IMR-90 (cell line): ENCODE results near the gene ELOB. TPM values are rescaled to one million over a fixed set of nuclear protein-coding genes. Genes with fewer than 3 reads are reported as not detected.

ENCODE experiments used
- ATAC-seq: fragments of 200-7000 bp; cut with Tn5 transposase; 2 replicates; pipeline ENCODE4 v1.9.1; 2020; ENCODE audit warnings: low read depth, mild to moderate bottlenecking, moderate library complexity
- BruUV-seq: library from RNA; stranded (reverse); fragments of 400-500 nt; replicated peaks from 2 replicates; lab custom pipeline; 2021; lab: Mats Ljungman, UMichigan
- CTCF ChIA-PET: fragments of 300-600 bp; formaldehyde crosslinking; extraction: SDS; loops from one replicate; lab custom pipeline; 2021; ENCODE audit warnings: antibody characterized with exemption; lab: Yijun Ruan, JAX
- POLR2A ChIA-PET: fragments of 300-600 bp; sonication (Branson Sonifier 250); formaldehyde crosslinking; loops from one replicate; lab custom pipeline; 2022; ENCODE audit warnings: antibody characterized with exemption; ENCODE audit not compliant: unreplicated experiment; lab: Charles Lee
- DNase-seq: peaks from one replicate; pipeline ENCODE4 v3.0.0; 2013
- H2AFZ ChIP-seq: replicated peaks from 2 replicates; pipeline ENCODE3; 2013; ENCODE audit warnings: low read length, mild to moderate bottlenecking; ENCODE audit not compliant: poor library complexity
- H2AK5ac ChIP-seq: 2 replicates; pipeline ENCODE4 v1.6.1; 2013; ENCODE audit warnings: low read depth, low read length, inconsistent platforms
- H2AK9ac ChIP-seq: replicated peaks from 2 replicates; pipeline ENCODE3; 2013; ENCODE audit warnings: mild to moderate bottlenecking, low read depth, low read length, moderate library complexity; ENCODE audit not compliant: poor library complexity
- H2BK120ac ChIP-seq: 2 replicates; pipeline ENCODE4 v1.6.1; 2013; ENCODE audit warnings: low read depth, low read length, inconsistent platforms
- H2BK15ac ChIP-seq: 3 replicates; pipeline ENCODE4 v1.6.1; 2013; ENCODE audit warnings: low read depth, low read length, inconsistent platforms
- H2BK20ac ChIP-seq: 2 replicates; pipeline ENCODE4 v1.6.1; 2013; ENCODE audit warnings: low read depth, mild to moderate bottlenecking, inconsistent platforms, low read length, moderate library complexity
- H2BK5ac ChIP-seq: 2 replicates; pipeline ENCODE4 v1.6.1; 2013; ENCODE audit warnings: mild to moderate bottlenecking, low read depth, low read length, inconsistent platforms; ENCODE audit not compliant: poor library complexity, severe bottlenecking
- H3K14ac ChIP-seq: replicated peaks from 2 replicates; pipeline ENCODE4 v1.6.1; 2013; ENCODE audit warnings: low read depth, low read length, inconsistent platforms
- H3K18ac ChIP-seq: 2 replicates; pipeline ENCODE4 v1.6.1; 2013; ENCODE audit warnings: low read depth, low read length, control low read depth
- H3K23ac ChIP-seq: 2 replicates; pipeline ENCODE4 v1.6.1; 2013; ENCODE audit warnings: low read depth, low read length, inconsistent platforms
- H3K27ac ChIP-seq: 2 replicates; pipeline ENCODE4 v1.5.1; 2013; ENCODE audit warnings: mild to moderate bottlenecking, control low read depth, low read length; ENCODE audit not compliant: insufficient read depth
- H3K27me3 ChIP-seq: 2 replicates; pipeline ENCODE4 v1.6.1; 2013; ENCODE audit warnings: low read length; ENCODE audit not compliant: control insufficient read depth, insufficient read depth
- H3K36me3 ChIP-seq: 2 replicates; pipeline ENCODE4 v1.6.1; 2013; ENCODE audit warnings: low read length, mixed read lengths; ENCODE audit not compliant: control insufficient read depth, insufficient read depth
- H3K4ac ChIP-seq: 2 replicates; pipeline ENCODE4 v1.6.1; 2013; ENCODE audit warnings: low read depth, low read length, inconsistent platforms
- H3K4me1 ChIP-seq: 2 replicates; pipeline ENCODE4 v1.6.1; 2013; ENCODE audit warnings: low read length, mixed read lengths; ENCODE audit not compliant: control insufficient read depth, insufficient read depth
- H3K4me2 ChIP-seq: 2 replicates; pipeline ENCODE4 v1.6.1; 2013; ENCODE audit warnings: low read depth, mild to moderate bottlenecking, control low read depth, low read length, moderate library complexity
- H3K4me3 ChIP-seq: 2 replicates; pipeline ENCODE4 v1.5.1; 2013; ENCODE audit warnings: low read depth, mild to moderate bottlenecking, control low read depth, low read length, moderate library complexity; ENCODE audit not compliant: insufficient read depth
- H3K56ac ChIP-seq: 2 replicates; pipeline ENCODE4 v1.6.1; 2013; ENCODE audit warnings: low read length, inconsistent platforms; ENCODE audit not compliant: insufficient read depth; ENCODE audit errors: extremely low read depth
- H3K79me1 ChIP-seq, 2 experiments: 2 replicates each; pipeline ENCODE4 v1.6.1; 2013; ENCODE audit warnings: low read length in 2 of 2, inconsistent platforms in 1 of 2, low read depth in 1 of 2
- H3K9ac ChIP-seq: 2 replicates; pipeline ENCODE4 v1.6.1; 2013; ENCODE audit warnings: low read depth, low read length, control low read depth
- H3K9me1 ChIP-seq: 2 replicates; pipeline ENCODE4 v1.6.1; 2013; ENCODE audit warnings: low read length, inconsistent platforms; ENCODE audit not compliant: insufficient read depth
- H3K9me3 ChIP-seq: 2 replicates; pipeline ENCODE4 v1.6.1; 2013; ENCODE audit warnings: low read length; ENCODE audit not compliant: control insufficient read depth, insufficient read depth
- H4K20me1 ChIP-seq: 2 replicates; pipeline ENCODE4 v1.6.1; 2013; ENCODE audit warnings: low read length, inconsistent platforms; ENCODE audit not compliant: insufficient read depth
- H4K5ac ChIP-seq: 2 replicates; pipeline ENCODE4 v1.6.1; 2013; ENCODE audit warnings: mild to moderate bottlenecking, low read depth, low read length, control low read depth
- H4K8ac ChIP-seq, 2 experiments: 2 replicates each; pipeline ENCODE4 v1.6.1; 2013; ENCODE audit warnings: low read depth in 2 of 2, low read length in 2 of 2, control low read depth in 1 of 2, inconsistent platforms in 1 of 2
- H4K91ac ChIP-seq: 2 replicates; pipeline ENCODE4 v1.6.1; 2013; ENCODE audit warnings: low read depth, low read length, inconsistent platforms; ENCODE audit not compliant: insufficient read depth
- CEBPB ChIP-seq: IDR thresholded peaks from 2 replicates; pipeline ENCODE4 v1.6.1; 2012; ENCODE audit warnings: low read depth, low read length, improper control_type of control experiment
- FOS ChIP-seq: fragments of 150-350 bp; IDR thresholded peaks from 2 replicates; pipeline ENCODE4 v1.6.1; 2016; ENCODE audit warnings: low read depth, low read length
- MAFK ChIP-seq: IDR thresholded peaks from 2 replicates; pipeline ENCODE4 v1.6.1; 2012; ENCODE audit warnings: low read depth, low read length, improper control_type of control experiment
- MAZ ChIP-seq: IDR thresholded peaks from 2 replicates; pipeline ENCODE4 v1.6.1; 2012; ENCODE audit warnings: low read depth, mild to moderate bottlenecking, low read length, improper control_type of control experiment, moderate library complexity, borderline replicate concordance
- MXI1 ChIP-seq: IDR thresholded peaks from 2 replicates; pipeline ENCODE4 v1.6.1; 2012; ENCODE audit warnings: low read depth, mild to moderate bottlenecking, low read length, moderate library complexity, borderline replicate concordance
- POLR2A ChIP-seq: IDR thresholded peaks from 2 replicates; pipeline ENCODE4 v1.6.1; 2012; ENCODE audit warnings: mild to moderate bottlenecking, low read depth, low read length
- RAD21 ChIP-seq: IDR thresholded peaks from 2 replicates; pipeline ENCODE4 v1.6.1; 2012; ENCODE audit warnings: low read length, improper control_type of control experiment
- RCOR1 ChIP-seq: IDR thresholded peaks from 2 replicates; pipeline ENCODE4 v1.6.1; 2012; ENCODE audit warnings: mild to moderate bottlenecking, low read length, improper control_type of control experiment; ENCODE audit not compliant: insufficient replicate concordance
- WGBS, 2 experiments: methylation state at CpG; one replicate each; pipeline versions ENCODE4 v1.1.5 to v1.1.7; 2013; ENCODE audit warnings: missing lambda C conversion rate in 2 of 2; ENCODE audit not compliant: insufficient read length in 1 of 2; ENCODE audit errors: extremely low coverage in 2 of 2; 5-methylcytosine and 5-hydroxymethylcytosine counted together
- dilution Hi-C: fragments of 300-500 bp; cut with HindIII; formaldehyde crosslinking; loops from one replicate; pipeline ENCODE4 v1.14.3; 2018; ENCODE audit warnings: low sequenced_read_pairs; ENCODE audit not compliant: unreplicated experiment
- in situ Hi-C: fragments of 300-500 bp; cut with MboI; formaldehyde crosslinking; loops from 3 replicates; pipeline ENCODE4 v1.14.3; 2019; ENCODE audit warnings: low sequenced_read_pairs, inconsistent platforms, mixed read lengths
- intact Hi-C: fragments of 100-400 bp; cut with micrococcal nuclease; formaldehyde crosslinking; loops from 2 replicates; pipeline ENCODE4 v1.10.0; 2022
- polyA plus RNA-seq, 3 experiments: library from polyadenylated mRNA; depleted of rRNA; stranded (reverse); fragments of >200 nt; gene quantifications; 2 replicates each; pipeline ENCODE4 v1.2.3, GENCODE V29; 2012; ENCODE audit warnings: low replicate concordance in 1 of 3
- total RNA-seq: library from RNA; depleted of rRNA; stranded (reverse); fragments of >200 nt; gene quantifications from 2 replicates; pipeline ENCODE4 v1.2.3, GENCODE V29; 2012
- TF ChIP-seq, protein P1 (sequence below): fragments of 150-350 bp; IDR thresholded peaks from 2 replicates; pipeline ENCODE4 v1.6.1; 2016; ENCODE audit warnings: low read depth, mild to moderate bottlenecking, low read length, moderate library complexity, borderline replicate concordance
- TF ChIP-seq, protein P2 (sequence below): conservative IDR thresholded peaks from 2 replicates; pipeline ENCODE4 v1.5.1; 2012; ENCODE audit warnings: mild to moderate bottlenecking, low read depth, low read length, improper control_type of control experiment

Gene ELOB
- total and polyA plus RNA-seq, 2 of the 4 experiments (the other 2 are of a cell fraction) = 442 to 5,859 TPM

DNA sequence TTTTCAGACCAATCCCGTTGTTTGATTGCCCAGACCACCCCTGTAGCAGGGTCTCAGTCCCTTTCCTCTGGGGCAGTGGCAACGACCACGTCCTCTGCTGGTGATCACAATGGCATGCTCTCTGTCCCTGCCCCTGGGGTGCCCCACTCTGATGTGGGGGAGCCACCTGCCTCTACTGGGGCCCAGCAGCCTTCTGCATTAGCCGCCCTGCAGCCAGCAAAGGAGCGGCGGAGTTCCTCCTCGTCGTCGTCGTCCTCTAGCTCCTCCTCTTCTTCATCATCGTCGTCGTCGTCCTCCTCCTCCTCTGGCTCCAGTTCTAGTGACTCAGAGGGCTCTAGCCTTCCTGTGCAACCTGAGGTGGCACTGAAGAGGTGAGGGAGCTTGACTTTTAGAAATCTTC lies 9.2 kb downstream of the ELOB start:
- Histone ChIP-seq H2BK20ac (no peak overlapping the region), H3K4me3 (no peak overlapping the region), H3K27ac (no peak overlapping the region), H3K4me2 (no peak overlapping the region), H3K9me1 (peaks cover 4% of the 10 kb centered on the region), H3K9me3 (no peaks in the 10 kb centered on the region; the same call in 1 of the 2 replicates), H4K8ac (no peak overlapping the region), H3K9ac (no peak overlapping the region), H2AK5ac (no peak overlapping the region), H3K56ac (no peak overlapping the region), H3K4ac (no peak overlapping the region), H2BK120ac (no peak overlapping the region), H3K18ac (no peak overlapping the region), H3K79me1 (peaks cover 37 to 96% of the 10 kb centered on the region in 2 experiments), H2BK15ac (no peak overlapping the region), H3K23ac (no peak overlapping the region), H4K5ac (no peak overlapping the region), H3K14ac (no peak overlapping the region), H2AFZ (peak overlapping the region; percentile 41), H3K4me1 (peaks cover 1% of the 10 kb centered on the region; the same call in 1 of the 2 replicates), H2AK9ac (peak overlapping the region; percentile 37), H3K27me3 (no peaks in the 10 kb centered on the region), H4K20me1 (peaks cover 97% of the 10 kb centered on the region), H4K91ac (no peak overlapping the region), H3K36me3 (peaks cover 97% of the 10 kb centered on the region), H2BK5ac (no peak overlapping the region)
- 100% methylated on average over 2 of the region's 14 CpGs; no CpG with 5 or more reads in 1 of the 2 experiments for WGBS, 2 experiments
- ATAC-seq (no peak), DNase-seq (no peak)
- in situ Hi-C loops = no loop called here
- dilution Hi-C loops = no loop called here
- CTCF ChIA-PET = no interaction called here
- BruUV-seq = no TSS peak
- TF ChIP-seq MAZ = no peak
- TF ChIP-seq POLR2A = no peak
- no peak for TF ChIP-seq RCOR1
- TF ChIP-seq, protein P1, sequence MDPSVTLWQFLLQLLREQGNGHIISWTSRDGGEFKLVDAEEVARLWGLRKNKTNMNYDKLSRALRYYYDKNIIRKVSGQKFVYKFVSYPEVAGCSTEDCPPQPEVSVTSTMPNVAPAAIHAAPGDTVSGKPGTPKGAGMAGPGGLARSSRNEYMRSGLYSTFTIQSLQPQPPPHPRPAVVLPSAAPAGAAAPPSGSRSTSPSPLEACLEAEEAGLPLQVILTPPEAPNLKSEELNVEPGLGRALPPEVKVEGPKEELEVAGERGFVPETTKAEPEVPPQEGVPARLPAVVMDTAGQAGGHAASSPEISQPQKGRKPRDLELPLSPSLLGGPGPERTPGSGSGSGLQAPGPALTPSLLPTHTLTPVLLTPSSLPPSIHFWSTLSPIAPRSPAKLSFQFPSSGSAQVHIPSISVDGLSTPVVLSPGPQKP = no peak
- no peak for TF ChIP-seq MXI1
- TF ChIP-seq RAD21 = no peak
- no peak for TF ChIP-seq MAFK
- no peak for TF ChIP-seq FOS
- TF ChIP-seq, protein P2, sequence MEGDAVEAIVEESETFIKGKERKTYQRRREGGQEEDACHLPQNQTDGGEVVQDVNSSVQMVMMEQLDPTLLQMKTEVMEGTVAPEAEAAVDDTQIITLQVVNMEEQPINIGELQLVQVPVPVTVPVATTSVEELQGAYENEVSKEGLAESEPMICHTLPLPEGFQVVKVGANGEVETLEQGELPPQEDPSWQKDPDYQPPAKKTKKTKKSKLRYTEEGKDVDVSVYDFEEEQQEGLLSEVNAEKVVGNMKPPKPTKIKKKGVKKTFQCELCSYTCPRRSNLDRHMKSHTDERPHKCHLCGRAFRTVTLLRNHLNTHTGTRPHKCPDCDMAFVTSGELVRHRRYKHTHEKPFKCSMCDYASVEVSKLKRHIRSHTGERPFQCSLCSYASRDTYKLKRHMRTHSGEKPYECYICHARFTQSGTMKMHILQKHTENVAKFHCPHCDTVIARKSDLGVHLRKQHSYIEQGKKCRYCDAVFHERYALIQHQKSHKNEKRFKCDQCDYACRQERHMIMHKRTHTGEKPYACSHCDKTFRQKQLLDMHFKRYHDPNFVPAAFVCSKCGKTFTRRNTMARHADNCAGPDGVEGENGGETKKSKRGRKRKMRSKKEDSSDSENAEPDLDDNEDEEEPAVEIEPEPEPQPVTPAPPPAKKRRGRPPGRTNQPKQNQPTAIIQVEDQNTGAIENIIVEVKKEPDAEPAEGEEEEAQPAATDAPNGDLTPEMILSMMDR = no peak
- TF ChIP-seq CEBPB = no peak
- POLR2A ChIA-PET = no interaction called here
- intact Hi-C loops = no loop called here
